Measurements from ENCODE around the gene KRT72. TPM values are rescaled to one million over a fixed set of nuclear protein-coding genes. Genes with fewer than 3 reads are reported as not detected.

Gene KRT72
- total RNA-seq, 2 experiments from 2014 or later = not detected

DNA sequence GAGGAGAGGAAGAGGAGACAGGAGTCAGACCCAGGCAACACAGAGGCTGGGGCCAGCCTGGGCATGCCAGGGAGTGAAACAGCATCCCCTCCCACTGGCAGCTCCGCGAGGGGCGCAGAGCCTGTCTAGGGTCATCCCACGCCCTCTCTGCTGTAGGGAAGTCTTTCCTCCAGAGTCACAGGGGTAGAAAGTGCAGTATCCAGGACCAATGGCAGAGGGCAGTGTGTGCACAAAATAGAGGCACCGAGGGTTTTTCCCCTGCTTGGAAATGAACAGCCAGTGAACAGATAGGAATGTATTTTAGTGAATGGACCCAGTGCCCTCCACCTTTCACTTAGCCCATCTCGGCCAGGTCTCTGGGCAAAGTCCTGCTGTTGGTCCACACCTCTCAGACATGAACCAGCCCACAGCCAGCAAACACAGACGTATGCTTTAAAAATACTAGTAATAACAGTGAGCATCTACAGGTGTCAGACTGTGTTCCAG is 18.2 kb downstream of the KRT72 start:
- CTCF ChIA-PET = interaction anchor here (0.7 to 3.7 kb wide), 6 partner anchors 23 to 302 kb away, joined by 3 to 29 read pairs (median 4); no protein-coding TSS in a partner anchor
- POLR2A ChIA-PET = no interaction called here

DNA sequence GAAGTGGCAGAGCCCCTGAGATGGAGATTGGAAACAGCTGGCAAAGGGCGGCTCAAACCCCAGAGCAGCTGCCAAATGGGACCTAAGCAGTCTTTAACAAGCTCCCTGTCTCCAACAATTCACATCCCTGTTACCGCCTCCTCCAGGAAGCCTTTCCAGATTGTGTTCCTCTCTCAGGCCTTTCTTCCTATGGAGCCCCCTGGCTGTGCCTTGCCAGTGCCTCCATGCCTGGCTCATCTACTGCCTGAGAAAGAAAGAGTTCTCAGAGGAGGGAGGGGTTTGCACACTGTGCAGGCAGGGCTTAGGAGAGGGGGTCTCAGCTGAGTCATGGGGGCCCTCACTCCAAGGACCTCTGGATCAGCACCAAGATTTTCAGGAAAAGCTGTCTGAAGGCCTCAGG is 18.8 kb downstream of the KRT72 start:
- CTCF ChIA-PET = interaction anchor here (1.4 to 3.7 kb wide), 5 partner anchors 284 to 302 kb away, joined by 4 to 29 read pairs (median 5); no protein-coding TSS in a partner anchor
- POLR2A ChIA-PET = no interaction called here

- ChIA-PET POLR2A (no interaction called here), CTCF (interaction anchor here (1.8 to 3.7 kb wide), 2 partner anchors 289 to 297 kb away, joined by 5 to 29 read pairs; no protein-coding TSS in a partner anchor)
Observed at GRCh38 chr12:52581481-52581880, 19.8 kb downstream of the KRT72 start.

DNA sequence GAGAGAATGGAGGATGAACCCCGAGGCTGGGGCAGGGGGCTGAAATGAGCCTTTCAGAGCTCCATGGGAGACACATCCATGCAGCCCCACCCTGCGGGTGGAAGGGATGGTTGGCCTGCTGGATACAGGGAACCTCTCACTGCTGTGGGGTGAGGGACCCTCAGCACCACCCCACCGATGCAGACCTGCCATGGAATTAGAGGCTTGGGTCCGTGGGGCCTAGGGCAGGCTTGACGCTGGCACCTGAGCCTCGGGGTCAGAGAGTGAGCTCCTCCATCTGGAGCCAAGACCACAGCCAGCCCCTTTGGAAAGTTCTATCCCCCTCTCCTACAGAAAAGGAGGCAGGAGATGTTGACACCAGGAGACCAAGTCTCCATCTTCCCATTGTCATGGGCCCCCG is 20.2 kb downstream of the KRT72 start:
- POLR2A ChIA-PET = no interaction called here
- CTCF ChIA-PET = interaction anchor here (1.8 to 3.7 kb wide), 2 partner anchors 290 to 298 kb away, joined by 5 to 29 read pairs; no protein-coding TSS in a partner anchor

- POLR2A ChIA-PET = no interaction called here
- CTCF ChIA-PET = interaction anchor here (1.8 to 3.7 kb wide), 2 partner anchors 290 to 298 kb away, joined by 5 to 29 read pairs; no protein-coding TSS in a partner anchor
Observed at GRCh38 chr12:52580496-52580895, 20.8 kb downstream of the KRT72 start.

- POLR2A ChIA-PET = no interaction called here
- CTCF ChIA-PET = interaction anchor here (0.8 to 2.0 kb wide), 3 partner anchors 8 to 305 kb away, joined by 3 to 4 read pairs (median 4); no protein-coding TSS in a partner anchor
Observed at GRCh38 chr12:52579468-52580465, 21.5 kb downstream of the KRT72 start.

DNA sequence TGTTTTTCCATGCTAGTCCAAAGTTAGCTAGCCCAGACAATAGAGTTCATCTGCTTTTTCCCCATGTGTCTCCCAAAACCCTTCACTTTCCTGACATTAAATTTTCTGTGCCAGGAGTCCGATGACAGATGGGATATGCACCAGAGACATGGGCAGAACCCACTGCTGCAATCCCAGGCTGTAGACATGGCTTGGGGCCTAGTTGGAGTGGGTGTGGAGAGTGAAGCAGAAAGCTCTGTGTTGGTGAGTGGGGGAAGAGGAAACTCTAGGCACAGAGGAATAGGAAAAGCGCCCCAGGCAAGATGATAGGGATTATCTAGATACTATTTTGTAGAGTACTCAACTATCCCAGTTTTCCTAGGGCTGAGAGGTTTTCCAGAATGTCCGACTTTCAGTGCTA is 22.8 kb downstream of the KRT72 start:
- ChIA-PET CTCF (interaction anchor here (0.6 to 2.0 kb wide), 6 partner anchors 9 to 301 kb away, joined by 3 to 6 read pairs (median 4); no protein-coding TSS in a partner anchor), POLR2A (no interaction called here)

DNA sequence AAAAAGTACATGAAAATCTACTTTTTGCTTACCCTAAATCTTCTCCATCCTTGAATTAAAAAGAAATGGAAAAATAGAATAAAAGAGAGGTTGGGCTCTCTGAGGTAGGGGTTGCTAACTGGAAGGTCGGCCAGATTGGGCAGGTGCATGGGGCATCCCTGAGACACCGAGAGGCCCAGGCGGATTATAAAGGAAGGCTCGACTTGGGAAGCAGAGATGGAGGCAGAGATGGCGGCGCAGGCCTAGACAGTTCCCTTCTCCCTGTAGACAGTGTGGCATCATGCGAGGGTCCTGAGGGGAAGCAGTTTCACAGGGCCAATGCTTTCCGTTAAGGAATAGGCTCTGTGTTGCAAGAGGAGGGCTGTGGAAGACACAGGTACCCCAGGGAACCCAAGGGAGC is 23.9 kb downstream of the KRT72 start:
- POLR2A ChIA-PET = no interaction called here

DNA sequence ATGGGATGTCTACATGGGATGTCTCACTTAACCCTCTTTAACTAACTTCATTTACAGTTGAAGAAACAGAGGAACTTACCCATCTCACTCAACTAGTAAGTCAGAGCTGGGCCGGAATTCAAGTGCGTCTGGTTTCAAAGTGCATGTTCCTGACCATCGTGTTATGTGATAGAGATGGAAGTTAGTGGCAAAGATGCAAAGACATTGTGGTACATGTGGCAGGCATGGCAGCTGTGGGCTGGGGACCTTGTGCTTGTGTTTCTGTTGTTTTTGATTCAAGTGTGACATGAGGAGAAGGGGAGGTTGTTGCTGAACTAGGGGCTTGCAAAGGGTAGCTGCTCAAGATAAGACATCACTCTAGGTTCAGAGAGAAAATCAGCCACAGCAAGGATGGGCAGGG is 25.3 kb downstream of the KRT72 start:
- POLR2A ChIA-PET = no interaction called here
- CTCF ChIA-PET = no interaction called here

More for the DNA sequence above, 23.9 kb downstream of the KRT72 start:
- CTCF ChIA-PET = no interaction called here

DNA sequence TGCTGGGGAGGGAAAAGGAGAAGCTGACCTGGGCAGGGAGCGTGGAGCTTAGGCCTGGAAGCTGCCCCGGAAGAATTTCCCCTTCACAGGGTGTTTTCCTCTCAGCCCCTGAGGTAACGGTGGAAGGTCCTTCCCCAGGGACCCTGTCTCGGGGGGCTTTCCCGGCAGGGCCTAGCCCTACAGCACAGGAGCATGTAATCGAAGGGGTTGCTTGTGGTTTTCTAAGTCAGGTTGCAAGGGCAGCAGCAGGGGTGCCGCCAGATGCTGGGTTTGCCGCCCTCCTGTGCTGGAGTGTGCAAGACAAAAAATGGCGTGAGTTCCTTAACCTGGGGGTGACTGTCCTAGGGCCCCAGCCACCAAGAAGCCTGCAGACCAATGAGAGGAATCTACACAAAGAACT is 26.0 kb downstream of the KRT72 start:
- CTCF ChIA-PET = no interaction called here

DNA sequence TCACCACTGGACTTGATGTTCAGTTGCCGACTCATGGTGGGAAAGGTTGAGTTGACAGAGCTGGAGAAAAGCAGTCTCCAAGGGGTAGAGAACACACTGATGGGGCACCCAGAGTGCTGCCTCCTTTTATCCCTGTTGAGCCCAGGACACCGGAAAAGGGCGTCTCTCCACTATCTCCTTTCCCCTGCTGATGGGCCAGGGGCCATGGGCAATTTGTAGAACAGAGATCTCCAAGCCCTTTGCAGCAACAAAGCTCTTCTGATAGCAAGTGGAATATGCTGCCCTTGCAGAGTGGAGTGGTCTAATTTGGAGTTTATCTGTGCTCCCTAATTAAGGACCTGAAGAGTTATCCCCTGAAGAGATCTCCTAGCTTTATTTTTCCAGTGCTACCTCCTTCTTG is 27.5 kb downstream of the KRT72 start, which contains the start of gene KRT74:
Gene KRT74 (minus strand): TSS at position 101 of the 400 bp plus-strand sequence. CDS start 66 bp downstream, at position 35.
- ChIA-PET POLR2A (no interaction called here), CTCF (interaction anchor here (1.4 kb wide), 1 partner anchor 306 kb away, joined by 3 read pairs; no protein-coding TSS in a partner anchor)

More for the DNA sequence above, 26.0 kb downstream of the KRT72 start:
- POLR2A ChIA-PET = no interaction called here

DNA sequence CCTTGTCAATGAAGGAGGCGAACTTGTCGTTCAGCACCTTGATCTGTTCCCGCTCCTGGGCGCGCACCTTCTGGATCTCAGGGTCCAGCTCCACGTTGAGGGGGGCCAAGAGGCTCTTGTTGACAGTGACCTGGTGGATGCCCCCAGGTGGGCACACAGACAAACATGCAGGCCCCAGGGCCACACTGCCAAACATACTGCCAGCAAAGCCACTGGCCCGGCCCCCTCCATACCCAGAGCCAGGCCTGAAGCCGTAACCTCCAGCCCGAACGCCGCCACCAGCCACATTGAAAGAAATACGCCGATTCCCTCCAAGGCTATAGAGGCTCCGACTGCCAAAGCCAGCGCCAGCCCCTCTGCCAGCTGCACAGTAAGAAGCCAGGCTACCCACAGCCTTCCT is 28.0 kb downstream of the KRT72 start:
- ChIA-PET POLR2A (no interaction called here), CTCF (interaction anchor here (1.4 kb wide), 1 partner anchor 306 kb away, joined by 3 read pairs; no protein-coding TSS in a partner anchor)

DNA sequence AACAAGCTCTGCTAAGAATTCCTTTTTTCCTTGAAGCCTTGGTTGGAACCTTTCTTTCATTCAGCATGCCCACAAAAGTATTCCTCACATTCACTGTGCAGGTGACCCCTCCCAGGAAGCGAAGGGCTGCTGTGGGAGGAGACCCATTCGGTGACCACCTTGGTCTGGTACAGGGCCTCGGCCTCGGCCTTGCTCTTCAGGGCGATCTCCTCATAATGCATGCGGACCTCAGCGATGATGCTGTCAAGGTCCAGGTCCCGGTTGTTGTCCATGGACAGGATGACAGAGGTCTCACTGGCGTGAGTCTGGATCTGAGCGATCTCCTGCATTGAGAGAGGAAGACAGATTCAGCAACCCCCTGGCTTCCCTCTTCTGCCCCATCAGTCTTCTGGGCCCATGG is 30.8 kb downstream of the KRT72 start:
- ChIA-PET CTCF (interaction anchor here (0.6 kb wide), 1 partner anchor 308 kb away, joined by 3 read pairs; no protein-coding TSS in a partner anchor), POLR2A (no interaction called here)

GRCh38 chr12:52568111-52568510 is 33.2 kb downstream of the KRT72 start:
- CTCF ChIA-PET = no interaction called here
- POLR2A ChIA-PET = no interaction called here

- ChIA-PET CTCF (no interaction called here), POLR2A (no interaction called here)
Observed at GRCh38 chr12:52566847-52567291, 34.4 kb downstream of the KRT72 start.

DNA sequence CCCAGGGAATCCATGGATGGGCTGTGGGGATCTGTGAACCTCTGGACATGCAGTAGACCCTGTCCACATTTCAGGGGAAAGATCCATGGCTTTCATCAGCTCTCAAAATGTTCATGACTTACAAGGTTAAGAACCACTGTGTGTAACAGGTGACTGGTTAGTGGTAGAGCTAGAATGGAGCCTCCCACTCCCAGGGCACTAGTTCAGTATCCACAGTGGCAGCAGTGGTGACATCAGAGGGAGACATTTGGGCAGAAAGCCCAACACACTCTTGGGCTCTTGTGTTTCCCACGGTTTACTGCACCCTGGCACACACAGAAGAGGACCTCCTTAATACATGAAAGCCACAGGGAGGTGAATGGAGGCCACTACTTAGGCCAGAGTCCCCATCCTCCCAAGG is 36.7 kb downstream of the KRT72 start:
- ChIA-PET CTCF (interaction anchor here (1.3 kb wide), 1 partner anchor 306 kb away, joined by 3 read pairs; no protein-coding TSS in a partner anchor), POLR2A (no interaction called here)

GRCh38 chr12:52561880-52562449 is 39.3 kb downstream of the KRT72 start:
- ChIA-PET POLR2A (no interaction called here), CTCF (no interaction called here)

DNA sequence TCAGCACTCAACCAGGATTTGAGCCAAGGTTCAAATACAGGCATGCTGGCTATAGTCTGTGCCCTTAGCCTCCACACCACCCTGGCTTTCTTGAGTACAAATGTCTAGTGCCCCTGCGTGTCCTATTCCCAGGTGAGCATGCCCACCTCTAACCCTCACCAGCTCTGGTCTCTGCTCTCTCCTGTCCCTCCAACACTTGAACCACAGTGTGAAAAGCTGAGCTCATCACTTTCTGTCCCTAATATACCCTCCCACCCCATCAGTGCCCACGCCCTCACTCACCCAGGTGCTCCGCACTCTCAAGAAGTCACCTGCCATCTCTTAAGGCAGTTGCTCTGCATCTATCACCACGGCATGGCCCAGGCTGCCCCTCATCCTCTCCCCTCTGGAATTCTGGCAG is 41.3 kb downstream of the KRT72 start:
- ChIA-PET POLR2A (no interaction called here), CTCF (no interaction called here)

- ChIA-PET CTCF (no interaction called here), POLR2A (no interaction called here)
Observed at GRCh38 chr12:52558781-52559445, 42.4 kb downstream of the KRT72 start.

DNA sequence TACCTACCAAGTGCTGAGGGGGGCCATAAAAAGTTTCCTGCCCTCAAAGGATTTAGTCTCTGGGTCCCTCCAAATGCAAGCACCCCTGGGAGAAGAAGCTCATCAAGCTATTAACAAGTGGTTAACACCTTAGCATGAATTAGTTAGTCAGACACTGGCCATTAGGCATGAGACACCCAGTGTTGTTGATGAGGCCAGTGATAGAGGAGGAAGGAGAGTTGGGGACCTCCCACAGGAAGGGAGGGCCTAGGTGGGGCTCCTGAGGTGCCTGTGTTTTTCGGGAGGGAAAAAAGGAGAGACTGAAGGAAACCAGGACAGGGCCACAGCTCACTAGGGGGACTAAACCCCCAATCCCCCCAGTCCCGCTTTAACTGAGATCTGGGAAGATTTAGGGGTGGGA is 43.8 kb downstream of the KRT72 start:
- ChIA-PET POLR2A (no interaction called here), CTCF (no interaction called here)

All from activated CD8-positive, alpha-beta memory T cell treated with anti-CD3 and anti-CD28 coated beads for 36 hours (primary cell).